ENCODE data around the gene ZNF407. TPM values are rescaled to one million over a fixed set of nuclear protein-coding genes. Genes with fewer than 3 reads are reported as not detected.

The ZNF407 gene
- total and polyA plus RNA-seq, 4 donors, result 1.3 to 21.1 (median 9.5) TPM

GRCh38 chr18:75108579-75109318, 511.1 kb downstream of the ZNF407 start:
- intact Hi-C loops (cut with DNase I), result loop anchor here in 1 of 2 donors (10.0 kb wide), 1 partner anchor 56 kb away; no protein-coding TSS in a partner anchor
- no peaks in the 10 kb centered on the region for H3K36me3 ChIP-seq (ENCODE audit: control insufficient read depth in 1 of 2, insufficient read depth in 2 of 2, low read length in 1 of 2)
- DNase-seq (no peak), ATAC-seq (ENCODE audit: low FRiP score) (no peak)
- no peaks in the 10 kb centered on the region for H3K9me3 ChIP-seq (ENCODE audit: control insufficient read depth, low read length)
- no peaks in the 10 kb centered on the region for H3K4me1 ChIP-seq (ENCODE audit: control insufficient read depth in 1 of 2, insufficient read depth in 2 of 2, low read length in 2 of 2)
- H3K27ac ChIP-seq (ENCODE audit: low read depth in 1 of 2, low read length in 2 of 2), result no peak overlapping the region
- H3K4me3 ChIP-seq (ENCODE audit: low read length in 2 of 2), result no peak overlapping the region
- WGBS, 2 donors, result 83 to 84% methylated on average over 20 of the region's 20 CpGs
- H3K27me3 ChIP-seq (ENCODE audit: control insufficient read depth in 1 of 2, insufficient read depth in 2 of 2, low read length in 1 of 2), result no peaks in the 10 kb centered on the region

GRCh38 chr18:75109319-75109691, 511.6 kb downstream of the ZNF407 start:
- Histone ChIP-seq H3K9me3 (ENCODE audit: control insufficient read depth, low read length) (no peaks in the 10 kb centered on the region), H3K27me3 (ENCODE audit: control insufficient read depth in 1 of 2, insufficient read depth in 2 of 2, low read length in 1 of 2) (no peaks in the 10 kb centered on the region), H3K4me3 (ENCODE audit: low read length in 2 of 2) (no peak overlapping the region), H3K27ac (ENCODE audit: low read depth in 1 of 2, low read length in 2 of 2) (no peak overlapping the region), H3K36me3 (ENCODE audit: control insufficient read depth in 1 of 2, insufficient read depth in 2 of 2, low read length in 1 of 2) (no peaks in the 10 kb centered on the region), H3K4me1 (ENCODE audit: control insufficient read depth in 1 of 2, insufficient read depth in 2 of 2, low read length in 2 of 2) (no peaks in the 10 kb centered on the region)
- WGBS, 2 donors, result 46 to 52% methylated on average over 7 of the region's 7 CpGs
- DNase-seq (no peak), ATAC-seq (ENCODE audit: low FRiP score) (no peak)
- intact Hi-C loops (cut with DNase I), result loop anchor here in 1 of 2 donors (10.0 kb wide), 1 partner anchor 55 kb away; no protein-coding TSS in a partner anchor

DNA sequence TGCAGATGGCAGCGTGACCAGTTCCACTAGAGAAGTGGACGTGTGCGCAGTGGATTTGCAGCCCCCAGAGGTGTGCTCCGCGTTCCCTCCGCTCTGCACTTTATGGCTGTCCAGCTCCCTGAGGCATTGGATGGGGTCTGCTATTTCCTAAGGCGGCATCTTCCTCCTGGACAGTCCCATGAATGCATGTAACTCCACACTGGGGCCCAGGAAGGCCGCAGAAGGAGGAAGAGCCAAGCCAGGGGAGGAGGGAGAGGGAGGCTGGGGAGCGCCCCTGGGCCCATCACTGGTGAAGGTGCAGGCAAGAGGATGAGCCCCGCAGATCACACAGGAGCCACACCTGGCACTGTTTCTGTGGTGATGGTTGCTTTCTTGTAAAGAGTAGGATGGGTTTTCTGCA, 512.1 kb downstream of the ZNF407 start:
- Histone ChIP-seq H3K27ac (ENCODE audit: low read depth in 1 of 2, low read length in 2 of 2) (no peak overlapping the region), H3K36me3 (ENCODE audit: control insufficient read depth in 1 of 2, insufficient read depth in 2 of 2, low read length in 1 of 2) (no peaks in the 10 kb centered on the region), H3K4me1 (ENCODE audit: control insufficient read depth in 1 of 2, insufficient read depth in 2 of 2, low read length in 2 of 2) (no peaks in the 10 kb centered on the region), H3K4me3 (ENCODE audit: low read length in 2 of 2) (no peak overlapping the region), H3K27me3 (ENCODE audit: control insufficient read depth in 1 of 2, insufficient read depth in 2 of 2, low read length in 1 of 2) (no peaks in the 10 kb centered on the region), H3K9me3 (ENCODE audit: control insufficient read depth, low read length) (no peaks in the 10 kb centered on the region)
- 87 to 90% methylated on average over 10 of the region's 10 CpGs for WGBS, 2 donors
- DNase-seq, result no peak
- no peak for ATAC-seq (ENCODE audit: low FRiP score)
- intact Hi-C loops (cut with DNase I), result loop anchor here in 1 of 2 donors (10.0 kb wide), 1 partner anchor 55 kb away; no protein-coding TSS in a partner anchor

DNA sequence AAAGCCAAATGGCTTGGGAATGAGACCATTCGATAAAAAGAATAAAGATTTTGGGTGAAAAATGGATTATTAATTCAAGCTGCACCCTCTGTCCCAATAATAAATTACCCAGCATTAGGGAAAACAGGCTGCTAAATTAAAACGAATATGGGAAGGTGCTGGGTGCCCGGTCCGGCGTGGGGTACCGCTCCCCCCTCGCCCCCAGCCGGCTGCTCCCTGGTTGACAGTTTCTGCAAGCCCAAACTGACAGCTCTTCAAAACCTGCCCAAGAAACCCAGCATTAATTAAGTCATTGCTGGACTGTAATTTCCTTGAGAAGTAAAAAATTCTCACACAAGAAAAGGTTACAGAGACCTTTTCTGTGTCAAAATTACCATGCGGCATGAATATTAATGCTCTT, 512.6 kb downstream of the ZNF407 start:
- H3K4me1 ChIP-seq (ENCODE audit: control insufficient read depth in 1 of 2, insufficient read depth in 2 of 2, low read length in 2 of 2), result no peaks in the 10 kb centered on the region
- H3K36me3 ChIP-seq (ENCODE audit: control insufficient read depth in 1 of 2, insufficient read depth in 2 of 2, low read length in 1 of 2), result no peaks in the 10 kb centered on the region
- no peak for ATAC-seq (ENCODE audit: low FRiP score)
- no peak overlapping the region for H3K27ac ChIP-seq (ENCODE audit: low read depth in 1 of 2, low read length in 2 of 2)
- DNase-seq, result no peak
- H3K9me3 ChIP-seq (ENCODE audit: control insufficient read depth, low read length), result no peaks in the 10 kb centered on the region
- H3K27me3 ChIP-seq (ENCODE audit: control insufficient read depth in 1 of 2, insufficient read depth in 2 of 2, low read length in 1 of 2), result no peaks in the 10 kb centered on the region
- intact Hi-C loops (cut with DNase I), result no loop called here
- H3K4me3 ChIP-seq (ENCODE audit: low read length in 2 of 2), result no peak overlapping the region
- 83 to 88% methylated on average over 9 of the region's 9 CpGs for WGBS, 2 donors

DNA sequence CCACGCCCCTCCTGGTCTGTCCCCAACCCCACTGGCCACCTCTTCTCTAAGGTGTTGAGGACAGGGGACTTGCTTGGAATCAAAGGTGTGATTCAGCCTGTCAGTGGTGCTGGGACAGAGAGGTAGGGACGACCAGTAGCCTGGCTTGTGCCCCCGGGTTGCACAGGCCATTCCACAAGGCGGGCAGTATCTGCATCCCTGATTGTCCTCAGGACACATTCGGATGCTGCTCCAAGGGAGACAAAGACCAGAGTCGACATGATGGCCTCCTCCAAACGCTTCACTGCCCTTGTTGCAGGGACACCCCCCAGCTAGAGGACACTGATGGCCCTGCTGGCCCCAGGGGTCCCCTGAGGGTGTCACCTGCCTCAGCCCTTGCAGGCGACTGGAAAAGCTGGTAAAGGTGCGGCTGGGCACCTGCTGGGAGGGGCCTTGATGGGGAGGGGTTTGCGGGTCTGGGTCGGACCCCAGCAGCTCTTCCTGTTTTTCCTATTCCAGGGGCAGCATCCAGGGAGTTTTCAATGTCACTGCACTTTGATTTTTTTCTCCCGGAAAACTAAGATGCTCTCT, 513.3 kb downstream of the ZNF407 start:
- Histone ChIP-seq H3K27ac (ENCODE audit: low read depth in 1 of 2, low read length in 2 of 2) (no peak overlapping the region), H3K36me3 (ENCODE audit: control insufficient read depth in 1 of 2, insufficient read depth in 2 of 2, low read length in 1 of 2) (no peaks in the 10 kb centered on the region), H3K9me3 (ENCODE audit: control insufficient read depth, low read length) (no peaks in the 10 kb centered on the region), H3K4me3 (ENCODE audit: low read length in 2 of 2) (no peak overlapping the region), H3K27me3 (ENCODE audit: control insufficient read depth in 1 of 2, insufficient read depth in 2 of 2, low read length in 1 of 2) (no peaks in the 10 kb centered on the region), H3K4me1 (ENCODE audit: control insufficient read depth in 1 of 2, insufficient read depth in 2 of 2, low read length in 2 of 2) (no peaks in the 10 kb centered on the region)
- 82% methylated on average over 12 of the region's 12 CpGs for whole genome bisulfite sequencing, 2 donors
- intact Hi-C loops (cut with DNase I), result no loop called here
- ATAC-seq (ENCODE audit: low FRiP score) (no peak), DNase-seq (no peak)

DNA sequence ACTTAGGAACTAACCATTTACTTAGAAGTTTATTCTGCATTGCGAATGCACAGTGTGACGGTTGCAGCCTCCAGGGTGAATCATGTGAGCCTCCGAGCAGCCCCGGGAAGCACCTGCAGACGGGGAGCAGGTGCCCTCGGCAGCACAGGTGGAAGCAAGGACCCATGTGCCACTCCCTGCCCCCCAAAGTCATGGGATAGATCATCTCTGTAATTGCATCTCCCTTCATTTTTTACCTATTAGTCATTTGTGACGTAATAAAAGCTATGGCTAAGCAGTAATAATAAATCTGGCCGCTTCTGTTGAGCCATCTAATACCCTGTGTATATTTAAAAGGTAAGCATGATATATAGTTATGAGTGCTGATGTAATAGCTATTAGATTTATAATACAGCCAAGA, 514.1 kb downstream of the ZNF407 start:
- Histone ChIP-seq H3K27ac (ENCODE audit: low read depth in 1 of 2, low read length in 2 of 2) (no peak overlapping the region), H3K27me3 (ENCODE audit: control insufficient read depth in 1 of 2, insufficient read depth in 2 of 2, low read length in 1 of 2) (no peaks in the 10 kb centered on the region), H3K36me3 (ENCODE audit: control insufficient read depth in 1 of 2, insufficient read depth in 2 of 2, low read length in 1 of 2) (no peaks in the 10 kb centered on the region), H3K4me1 (ENCODE audit: control insufficient read depth in 1 of 2, insufficient read depth in 2 of 2, low read length in 2 of 2) (no peaks in the 10 kb centered on the region), H3K4me3 (ENCODE audit: low read length in 2 of 2) (no peak overlapping the region), H3K9me3 (ENCODE audit: control insufficient read depth, low read length) (no peaks in the 10 kb centered on the region)
- DNase-seq (no peak), ATAC-seq (ENCODE audit: low FRiP score) (no peak)
- WGBS, 2 donors, result 80 to 87% methylated on average over 8 of the region's 8 CpGs
- intact Hi-C loops (cut with DNase I), result no loop called here

GRCh38 chr18:75112186-75113096, 514.8 kb downstream of the ZNF407 start:
- intact Hi-C loops (cut with DNase I), result no loop called here
- DNase-seq, result no peak
- H3K27me3 ChIP-seq (ENCODE audit: control insufficient read depth in 1 of 2, insufficient read depth in 2 of 2, low read length in 1 of 2), result no peaks in the 10 kb centered on the region
- no peaks in the 10 kb centered on the region for H3K9me3 ChIP-seq (ENCODE audit: control insufficient read depth, low read length)
- WGBS, 2 donors, result 82 to 86% methylated on average over 16 of the region's 16 CpGs
- no peak for ATAC-seq (ENCODE audit: low FRiP score)
- no peaks in the 10 kb centered on the region for H3K4me1 ChIP-seq (ENCODE audit: control insufficient read depth in 1 of 2, insufficient read depth in 2 of 2, low read length in 2 of 2)
- H3K27ac ChIP-seq (ENCODE audit: low read depth in 1 of 2, low read length in 2 of 2), result no peak overlapping the region
- H3K36me3 ChIP-seq (ENCODE audit: control insufficient read depth in 1 of 2, insufficient read depth in 2 of 2, low read length in 1 of 2), result no peaks in the 10 kb centered on the region
- no peak overlapping the region for H3K4me3 ChIP-seq (ENCODE audit: low read length in 2 of 2)

GRCh38 chr18:75113455-75113854, 515.8 kb downstream of the ZNF407 start:
- Histone ChIP-seq H3K9me3 (ENCODE audit: control insufficient read depth, low read length) (no peaks in the 10 kb centered on the region), H3K36me3 (ENCODE audit: control insufficient read depth in 1 of 2, insufficient read depth in 2 of 2, low read length in 1 of 2) (no peaks in the 10 kb centered on the region), H3K27me3 (ENCODE audit: control insufficient read depth in 1 of 2, insufficient read depth in 2 of 2, low read length in 1 of 2) (no peaks in the 10 kb centered on the region), H3K4me3 (ENCODE audit: low read length in 2 of 2) (no peak overlapping the region), H3K27ac (ENCODE audit: low read depth in 1 of 2, low read length in 2 of 2) (no peak overlapping the region), H3K4me1 (ENCODE audit: control insufficient read depth in 1 of 2, insufficient read depth in 2 of 2, low read length in 2 of 2) (no peaks in the 10 kb centered on the region)
- intact Hi-C loops (cut with DNase I), result no loop called here
- ATAC-seq (ENCODE audit: low FRiP score), result no peak
- no peak for DNase-seq
- 89 to 97% methylated on average over 5 of the region's 5 CpGs for WGBS, 2 donors

All from aorta (tissue), 5 donors.